GM18499 (cell line): Measurements from ENCODE around the gene ISG20L2.

ENCODE experiments used
- ATAC-seq: cut with Tn5 transposase; IDR thresholded peaks from one replicate; pipeline ENCODE4 v1.9.1; 2021; ENCODE audit warnings: moderate number of reproducible peaks; ENCODE audit not compliant: insufficient read depth, unreplicated experiment

The ISG20L2 gene

GRCh38 chr1:156691665-156692440 lies 36.7 kb downstream of the ISG20L2 start:
- ATAC-seq: no peak

- no peak for ATAC-seq
Measured at GRCh38 chr1:156691191-156691590, 37.4 kb downstream of the ISG20L2 start.

- ATAC-seq: no peak
Measured at GRCh38 chr1:156690675-156691036, 37.9 kb downstream of the ISG20L2 start.

GRCh38 chr1:156689953-156690674 lies 38.5 kb downstream of the ISG20L2 start:
- no peak for ATAC-seq

- ATAC-seq: no peak
Measured at GRCh38 chr1:156689035-156689952, 39.3 kb downstream of the ISG20L2 start.

GRCh38 chr1:156684227-156684782 lies 44.3 kb downstream of the ISG20L2 start:
- ATAC-seq: no peak

- ATAC-seq: no peak
Measured at GRCh38 chr1:156682166-156682890, 46.2 kb downstream of the ISG20L2 start.

- ATAC-seq: no peak
Measured at GRCh38 chr1:156681196-156681960, 47.2 kb downstream of the ISG20L2 start.

- no peak for ATAC-seq
Measured at GRCh38 chr1:156680056-156680455, 48.5 kb downstream of the ISG20L2 start.

GRCh38 chr1:156677616-156678596 lies 50.7 kb downstream of the ISG20L2 start:
- ATAC-seq: no peak

GRCh38 chr1:156676820-156677615 lies 51.5 kb downstream of the ISG20L2 start, which contains the start of gene NES:
Gene NES (minus strand): TSS chr1:156677407. CDS start chr1:156677264, 143 bp downstream.
- no peak for ATAC-seq

GRCh38 chr1:156676114-156676819 lies 52.3 kb downstream of the ISG20L2 start:
- no peak for ATAC-seq

GRCh38 chr1:156675210-156676113 lies 53.1 kb downstream of the ISG20L2 start:
- ATAC-seq: no peak

- no peak for ATAC-seq
Measured at GRCh38 chr1:156673387-156674121, 55.0 kb downstream of the ISG20L2 start.
